Measurements from ENCODE around the gene STK10.

DNA sequence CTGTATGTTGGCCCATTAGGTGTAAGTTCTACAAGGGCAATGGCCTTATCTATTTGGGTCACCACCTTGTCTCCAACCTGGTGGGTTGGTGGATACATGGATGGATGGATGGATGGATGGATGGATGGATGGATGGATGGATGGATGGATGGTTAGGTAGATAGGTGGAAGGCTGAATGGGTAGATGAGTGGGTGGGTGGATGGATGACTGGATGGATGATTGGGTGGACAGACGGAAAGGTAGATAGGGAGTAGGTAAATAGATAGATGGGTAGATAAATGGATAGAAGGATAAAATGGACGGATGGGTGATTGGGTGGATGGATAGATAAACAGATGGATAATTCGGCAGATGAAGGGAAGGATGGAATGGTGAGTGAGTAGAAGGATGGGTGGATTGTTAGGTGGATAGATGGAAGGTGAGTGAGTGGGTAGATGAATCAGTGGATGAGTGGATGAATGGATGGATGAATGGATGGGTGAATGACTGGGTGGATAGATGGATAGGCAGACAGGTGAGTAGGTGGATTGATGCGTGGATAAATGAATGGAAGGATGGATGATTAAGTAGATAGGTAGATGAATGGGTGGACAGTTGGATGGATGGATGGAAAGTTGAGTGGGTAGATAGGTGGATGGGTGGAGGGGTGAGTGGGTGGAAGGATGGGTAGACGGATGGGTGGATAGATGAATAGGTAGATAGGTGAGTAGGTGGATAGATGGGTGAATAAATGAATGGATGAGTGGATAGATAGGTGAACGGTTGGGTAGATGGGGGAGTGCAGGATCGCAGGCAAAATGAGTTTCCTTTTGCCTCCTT lies 98.5 kb downstream of the STK10 start:
- TF ChIP-seq ATF3 (IDR thresholded peaks at IDR 0.05), result no peak
- no peak for TF ChIP-seq FOSL1 (IDR thresholded peaks at IDR 0.05; ENCODE audit: low read depth)
